ENCODE measurements around the gene AIF1.

Gene AIF1

GRCh38 chr6:31654574-31655348 lies 39.7 kb downstream of the AIF1 start:
- no peak for DNase-seq (ENCODE audit: extremely low spot score)
- ChIA-PET CTCF (interaction anchor here (0.8 to 3.3 kb wide), 7 partner anchors 8 to 104 kb away, joined by 3 to 27 read pairs (median 4); partner anchors contain the start of gene GPANK1), POLR2A (interaction anchor here (1.4 kb wide), 2 partner anchors 10 to 12 kb away, joined by 3 to 9 read pairs; partner anchors contain the start of gene GPANK1)
- TF ChIP-seq CTCF (IDR thresholded peaks at IDR 0.05; ENCODE audit: control extremely low read depth, extremely low read depth, low read depth, missing control alignments) = no peak

- ChIA-PET CTCF (interaction anchor here (0.8 to 1.9 kb wide), 5 partner anchors 8 to 105 kb away, joined by 3 to 7 read pairs (median 4); partner anchors contain the start of gene GPANK1), POLR2A (interaction anchor here (1.2 to 1.4 kb wide), 2 partner anchors 9 to 10 kb away, joined by 3 to 9 read pairs; partner anchors contain the start of genes CSNK2B and GPANK1)
- no peak for DNase-seq (ENCODE audit: extremely low spot score)
- no peak for TF ChIP-seq CTCF (IDR thresholded peaks at IDR 0.05; ENCODE audit: control extremely low read depth, extremely low read depth, low read depth, missing control alignments)
These were observed 40.6 kb downstream of the AIF1 start, which contains the start of gene APOM for GRCh38 chr6:31655349-31656237. Gene APOM (plus strand): TSS chr6:31655894. CDS start chr6:31655967, 73 bp downstream.

- ChIA-PET POLR2A (no interaction called here), CTCF (interaction anchor here (0.9 to 1.6 kb wide), 2 partner anchors 60 to 64 kb away, joined by 3 to 5 read pairs; partner anchors contain the start of gene NCR3)
- TF ChIP-seq CTCF (IDR thresholded peaks at IDR 0.05; ENCODE audit: control extremely low read depth, extremely low read depth, low read depth, missing control alignments) = no peak
- DNase-seq (ENCODE audit: extremely low spot score) = no peak
These were observed 42.5 kb downstream of the AIF1 start for GRCh38 chr6:31657406-31658157.

GRCh38 chr6:31658158-31658688 lies 43.2 kb downstream of the AIF1 start:
- POLR2A ChIA-PET = no interaction called here
- CTCF ChIA-PET = interaction anchor here (0.9 to 1.6 kb wide), 2 partner anchors 60 to 65 kb away, joined by 3 to 5 read pairs; partner anchors contain the start of gene NCR3
- no peak for TF ChIP-seq CTCF (IDR thresholded peaks at IDR 0.05; ENCODE audit: control extremely low read depth, extremely low read depth, low read depth, missing control alignments)
- no peak for DNase-seq (ENCODE audit: extremely low spot score)

GRCh38 chr6:31658983-31659648 lies 44.1 kb downstream of the AIF1 start:
- POLR2A ChIA-PET = no interaction called here
- no peak for DNase-seq (ENCODE audit: extremely low spot score)
- CTCF ChIA-PET = no interaction called here
- no peak for TF ChIP-seq CTCF (IDR thresholded peaks at IDR 0.05; ENCODE audit: control extremely low read depth, extremely low read depth, low read depth, missing control alignments)

Measured in GM10248 (cell line).